GM21515 (cell line): ENCODE measurements around the gene SIDT1.

ENCODE experiments used
- ATAC-seq: cut with Tn5 transposase; IDR thresholded peaks from one replicate; pipeline ENCODE4 v1.9.1; 2021; ENCODE audit not compliant: unreplicated experiment

The SIDT1 gene

GRCh38 chr3:113676261-113676660 is 143.9 kb downstream of the SIDT1 start:
- ATAC-seq, result no peak

- ATAC-seq, result no peak
Observed at GRCh38 chr3:113677737-113678136, 145.4 kb downstream of the SIDT1 start.

- ATAC-seq, result no peak
Observed at GRCh38 chr3:113678773-113679172, 146.4 kb downstream of the SIDT1 start.
